ENCODE measurements around the gene GAS7. TPM values are rescaled to one million over a fixed set of nuclear protein-coding genes. Genes with fewer than 3 reads are reported as not detected.

GAS7 gene
- total and polyA plus RNA-seq, 8 donors, result 4.1 to 185 (median 30.5) TPM

DNA sequence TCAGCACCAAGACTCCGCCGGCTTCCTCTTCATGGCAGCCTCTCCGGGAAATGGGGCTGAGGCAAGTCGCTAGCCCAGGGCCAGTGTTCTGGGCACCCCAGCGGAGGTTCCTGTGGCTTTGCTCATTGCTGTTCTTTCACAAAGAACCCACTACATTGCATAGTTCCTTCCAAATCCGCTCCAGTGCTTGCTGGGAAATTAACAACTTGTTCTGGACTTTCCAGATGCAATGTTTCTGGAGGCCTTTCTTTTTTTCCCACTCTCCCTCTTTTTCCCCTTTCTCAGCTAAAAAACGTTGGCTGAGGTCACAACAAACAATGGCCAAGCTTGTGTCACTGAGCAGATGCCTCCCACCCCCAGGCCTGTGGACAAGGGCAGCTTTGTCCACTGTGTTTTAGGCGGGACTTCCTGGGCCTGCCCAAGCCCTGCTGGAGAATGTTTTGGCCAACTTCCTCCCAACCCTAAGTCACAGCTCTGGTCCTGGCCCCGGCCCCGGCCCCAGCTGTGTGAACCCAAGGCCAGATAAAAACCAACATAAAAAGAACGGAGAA, 161.8 kb downstream of the GAS7 start:
- peak in 1 of 3 donors; percentile 20 for TF ChIP-seq POLR2AphosphoS5 (IDR thresholded peaks at IDR 0.05)
- no peak for TF ChIP-seq EP300 (IDR thresholded peaks at IDR 0.05)
- intact Hi-C loops (cut with DNase I; ENCODE audit: low total_unique reads), result no loop called here

DNA sequence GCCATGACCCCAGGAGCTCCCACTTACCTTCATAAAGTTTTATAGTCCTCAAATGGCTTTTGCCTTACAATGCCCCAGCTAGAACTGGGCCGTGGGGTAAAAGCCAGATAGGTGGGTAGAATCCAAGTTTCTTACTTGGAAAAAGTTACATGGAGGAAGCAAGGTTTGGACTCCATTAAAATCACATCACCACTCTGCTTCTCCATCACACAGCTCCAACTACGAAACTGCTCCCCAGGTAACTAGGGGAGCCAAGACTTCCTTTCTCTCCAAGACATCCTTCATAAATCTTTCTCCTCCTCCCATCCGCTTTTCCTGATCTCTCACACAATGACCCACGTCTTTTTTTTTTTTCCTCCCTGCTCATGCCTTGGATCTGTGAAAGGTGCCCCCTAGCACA, 162.5 kb downstream of the GAS7 start:
- no peak for TF ChIP-seq EP300 (IDR thresholded peaks at IDR 0.05)
- TF ChIP-seq, protein P1, sequence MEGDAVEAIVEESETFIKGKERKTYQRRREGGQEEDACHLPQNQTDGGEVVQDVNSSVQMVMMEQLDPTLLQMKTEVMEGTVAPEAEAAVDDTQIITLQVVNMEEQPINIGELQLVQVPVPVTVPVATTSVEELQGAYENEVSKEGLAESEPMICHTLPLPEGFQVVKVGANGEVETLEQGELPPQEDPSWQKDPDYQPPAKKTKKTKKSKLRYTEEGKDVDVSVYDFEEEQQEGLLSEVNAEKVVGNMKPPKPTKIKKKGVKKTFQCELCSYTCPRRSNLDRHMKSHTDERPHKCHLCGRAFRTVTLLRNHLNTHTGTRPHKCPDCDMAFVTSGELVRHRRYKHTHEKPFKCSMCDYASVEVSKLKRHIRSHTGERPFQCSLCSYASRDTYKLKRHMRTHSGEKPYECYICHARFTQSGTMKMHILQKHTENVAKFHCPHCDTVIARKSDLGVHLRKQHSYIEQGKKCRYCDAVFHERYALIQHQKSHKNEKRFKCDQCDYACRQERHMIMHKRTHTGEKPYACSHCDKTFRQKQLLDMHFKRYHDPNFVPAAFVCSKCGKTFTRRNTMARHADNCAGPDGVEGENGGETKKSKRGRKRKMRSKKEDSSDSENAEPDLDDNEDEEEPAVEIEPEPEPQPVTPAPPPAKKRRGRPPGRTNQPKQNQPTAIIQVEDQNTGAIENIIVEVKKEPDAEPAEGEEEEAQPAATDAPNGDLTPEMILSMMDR (IDR thresholded peaks at IDR 0.05), result no peak
- no peak for TF ChIP-seq POLR2AphosphoS5 (IDR thresholded peaks at IDR 0.05)
- no peak for TF ChIP-seq POLR2A (IDR thresholded peaks at IDR 0.05)
- intact Hi-C loops (cut with DNase I; ENCODE audit: low total_unique reads), result no loop called here
- 56 to 80% (median 74%) methylated on average over 4 of the region's 4 CpGs for WGBS, 5 donors
- no peaks in the 10 kb centered on the region for H3K36me3 ChIP-seq
- H3K27me3 ChIP-seq, result no peaks in the 10 kb centered on the region
- DNase-seq, result no peak
- no peaks in the 10 kb centered on the region for H3K9me3 ChIP-seq
- peaks cover 0 to 43% (median 3%) of the 10 kb centered on the region in 4 donors for H3K4me1 ChIP-seq
- peak overlapping the region in 4 of 5 donors; percentile 68 to 82 (median 72) for H3K27ac ChIP-seq
- peak overlapping the region; percentile 6 to 33 (median 27) for H3K4me3 ChIP-seq

More for the DNA sequence above, 161.8 kb downstream of the GAS7 start:
- Histone ChIP-seq H3K9me3 (no peaks in the 10 kb centered on the region), H3K4me3 (peak overlapping the region in 3 of 4 donors; percentile 6 to 31 (median 23)), H3K4me1 (peaks cover 0 to 36% (median 3%) of the 10 kb centered on the region in 4 donors), H3K27ac (peak overlapping the region; percentile 32 to 82 (median 71)), H3K36me3 (no peaks in the 10 kb centered on the region), H3K27me3 (no peaks in the 10 kb centered on the region)
- DNase-seq, result peak in 1 of 2 donors; percentile 82
- WGBS, 5 donors, result 60 to 70% (median 66%) methylated on average over 11 of the region's 11 CpGs

DNA sequence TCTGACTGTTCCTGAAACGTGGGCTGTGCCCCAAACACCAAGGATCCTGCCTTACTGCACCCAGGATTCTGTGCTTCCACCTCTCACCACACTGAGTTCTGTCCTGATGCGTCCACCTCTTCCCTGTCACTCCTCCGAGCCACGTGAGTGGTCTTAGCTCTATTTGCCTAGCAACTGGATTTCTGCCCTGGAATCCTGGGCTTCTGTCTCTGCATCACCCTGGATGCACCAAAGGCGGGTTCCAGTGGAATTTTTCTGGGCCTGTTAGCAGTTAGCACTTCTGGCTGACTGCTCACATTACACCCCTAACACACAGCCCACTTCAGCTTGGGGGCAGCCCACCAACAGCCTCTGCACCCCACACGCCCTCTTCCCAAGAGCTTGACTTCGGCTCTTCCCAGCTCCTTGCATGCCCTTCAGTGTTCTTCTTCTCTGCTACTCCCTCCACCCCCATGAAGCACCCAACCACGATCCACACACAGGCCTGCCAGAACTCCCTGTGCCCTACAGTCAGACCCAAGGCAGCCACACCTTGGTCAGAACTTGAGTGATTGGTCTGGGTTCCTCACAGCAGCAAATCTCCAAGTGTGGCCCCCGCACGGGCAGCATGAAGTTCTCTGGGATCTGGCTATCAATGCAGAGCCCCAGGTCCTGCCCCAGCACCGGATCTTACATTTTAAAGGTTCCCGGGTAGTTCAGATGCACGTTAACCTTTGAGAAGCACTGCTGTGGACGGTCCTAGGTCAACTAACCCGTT, 163.5 kb downstream of the GAS7 start:
- Histone ChIP-seq H3K27me3 (no peaks in the 10 kb centered on the region), H3K36me3 (no peaks in the 10 kb centered on the region), H3K27ac (peak overlapping the region in 4 of 5 donors; percentile 32 to 82 (median 72)), H3K4me3 (peak overlapping the region in 3 of 4 donors; percentile 23 to 33 (median 31)), H3K9me3 (no peaks in the 10 kb centered on the region), H3K4me1 (peaks cover 0 to 45% (median 3%) of the 10 kb centered on the region in 4 donors)
- intact Hi-C loops (cut with DNase I; ENCODE audit: low total_unique reads), result no loop called here
- TF ChIP-seq POLR2AphosphoS5 (IDR thresholded peaks at IDR 0.05) (no peak), EP300 (IDR thresholded peaks at IDR 0.05) (no peak)
- peak in 1 of 2 donors; percentile 55 for DNase-seq
- 63 to 76% (median 72%) methylated on average over 14 to 15 of the region's 15 CpGs for WGBS, 5 donors

DNA sequence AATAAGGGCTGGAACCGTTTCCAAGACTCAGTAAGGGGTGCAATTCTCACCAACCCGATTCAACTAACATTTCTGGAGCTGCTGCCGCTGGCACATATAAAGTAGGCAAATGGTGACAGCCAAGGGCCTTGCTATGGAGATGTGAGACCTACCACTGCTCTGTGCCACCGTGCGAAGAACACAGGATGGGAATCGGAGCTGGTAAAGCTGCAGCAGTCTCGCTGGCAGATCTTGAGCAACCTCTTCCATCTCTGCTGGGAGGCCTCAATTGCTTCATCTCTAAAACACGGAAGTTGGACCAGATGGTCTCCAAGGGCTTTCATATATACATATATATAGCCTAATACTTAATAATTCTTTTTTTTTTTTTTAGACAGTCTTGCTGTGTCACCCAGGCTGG, 164.4 kb downstream of the GAS7 start:
- Histone ChIP-seq H3K4me3 (peak overlapping the region in 2 of 4 donors; percentile 19 to 31), H3K27ac (peak overlapping the region in 4 of 5 donors; percentile 43 to 82 (median 72)), H3K9me3 (no peaks in the 10 kb centered on the region), H3K36me3 (no peaks in the 10 kb centered on the region), H3K4me1 (peaks cover 0 to 45% (median 3%) of the 10 kb centered on the region in 4 donors), H3K27me3 (no peaks in the 10 kb centered on the region)
- WGBS, 5 donors, result 70 to 84% (median 76%) methylated on average over 8 of the region's 8 CpGs
- TF ChIP-seq POLR2A (IDR thresholded peaks at IDR 0.05) (no peak), POLR2AphosphoS5 (IDR thresholded peaks at IDR 0.05) (no peak), EP300 (IDR thresholded peaks at IDR 0.05) (no peak)
- TF ChIP-seq, protein P1 (IDR thresholded peaks at IDR 0.05), result no peak
- no peak for DNase-seq
- intact Hi-C loops (cut with DNase I; ENCODE audit: low total_unique reads), result no loop called here

DNA sequence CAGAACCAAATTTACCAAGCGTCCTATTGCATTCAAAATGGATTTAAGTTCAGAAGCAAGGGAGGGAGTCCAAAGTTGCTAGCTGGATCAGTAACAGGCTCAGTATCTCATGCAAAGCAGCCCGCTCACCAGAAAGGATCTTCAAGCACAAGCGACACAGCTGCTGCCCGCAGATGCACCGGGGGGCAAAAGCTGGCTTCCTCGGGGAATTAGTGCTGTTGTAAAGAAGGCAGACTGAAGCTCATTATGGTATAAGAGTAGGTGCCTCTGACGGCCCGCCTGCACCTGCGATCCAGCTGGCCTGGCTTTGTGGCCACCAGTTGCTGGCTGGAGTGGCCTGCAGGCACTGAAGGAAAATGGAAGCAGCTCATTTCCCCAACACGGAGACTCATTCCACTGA, 165.0 kb downstream of the GAS7 start:
- TF ChIP-seq POLR2AphosphoS5 (IDR thresholded peaks at IDR 0.05) (no peak), POLR2A (IDR thresholded peaks at IDR 0.05) (no peak)
- H3K27ac ChIP-seq, result peak overlapping the region in 3 of 5 donors; percentile 43 to 82 (median 71)
- no peaks in the 10 kb centered on the region for H3K9me3 ChIP-seq
- no peak for DNase-seq
- intact Hi-C loops (cut with DNase I; ENCODE audit: low total_unique reads), result no loop called here
- no peaks in the 10 kb centered on the region for H3K27me3 ChIP-seq
- WGBS, 5 donors, result 80 to 87% (median 83%) methylated on average over 9 to 10 of the region's 10 CpGs
- peak overlapping the region in 2 of 4 donors; percentile 19 to 31 for H3K4me3 ChIP-seq
- no peaks in the 10 kb centered on the region for H3K36me3 ChIP-seq
- H3K4me1 ChIP-seq, result peaks cover 0 to 45% (median 3%) of the 10 kb centered on the region in 4 donors

Measured in stomach (tissue), 9 donors.